HepG2 (cell line): Measurements from ENCODE around the gene YWHAB. TPM values are rescaled to one million over a fixed set of nuclear protein-coding genes. Genes with fewer than 3 reads are reported as not detected.

ENCODE experiments used
- AGO1 ChIP-seq: fragments of 200-400 bp; formaldehyde crosslinking; IDR thresholded peaks from 2 replicates; pipeline ENCODE4 v1.6.1; 2017; ENCODE audit warnings: mild to moderate bottlenecking, low read depth, low read length, moderate library complexity; ENCODE audit not compliant: poor library complexity, severe bottlenecking
- CREM ChIP-seq, 2 experiments: sonication (generic) in 1 of 2; formaldehyde crosslinking in 1 of 2; IDR thresholded peaks; 2 replicates each; pipeline versions ENCODE4 v1.4.0 to v1.6.1; 2016 to 2020; ENCODE audit warnings: antibody characterized with exemption in 1 of 2, mild to moderate bottlenecking in 1 of 2, missing genetic modification reagents in 1 of 2
- GTF3A ChIP-seq: sonication (generic); formaldehyde crosslinking; conservative IDR thresholded peaks from 2 replicates; pipeline ENCODE4 v1.4.0; 2020; ENCODE audit warnings: mild to moderate bottlenecking, missing genetic modification reagents
- IRF2 ChIP-seq: IDR thresholded peaks from 2 replicates; pipeline ENCODE4 v1.6.1; 2018; ENCODE audit warnings: missing genetic modification reagents, missing compliant biosample characterization
- KAT7 ChIP-seq: IDR thresholded peaks from 2 replicates; pipeline ENCODE4 v1.6.1; 2018; ENCODE audit warnings: borderline replicate concordance, missing compliant biosample characterization
- REXO4 ChIP-seq: sonication (generic); formaldehyde crosslinking; IDR thresholded peaks from 2 replicates; pipeline ENCODE4 v1.8.0; 2022; ENCODE audit warnings: missing genetic modification reagents, mild to moderate bottlenecking, borderline replicate concordance
- SALL2 ChIP-seq: sonication (generic); formaldehyde crosslinking; IDR thresholded peaks from 2 replicates; pipeline ENCODE4 v1.8.1; 2023; ENCODE audit warnings: mild to moderate bottlenecking, missing genetic modification reagents, inconsistent platforms
- ZFYVE20 ChIP-seq: sonication (generic); formaldehyde crosslinking; IDR thresholded peaks from 2 replicates; pipeline ENCODE4 v1.8.0; 2023; ENCODE audit warnings: low read depth, mild to moderate bottlenecking, moderate library complexity, missing genetic modification reagents, borderline replicate concordance
- ZKSCAN1 ChIP-seq: fragments of 150-350 bp; IDR thresholded peaks from 2 replicates; pipeline ENCODE4 v1.6.1; 2014; ENCODE audit warnings: low read length
- ZNF530 ChIP-seq: sonication (generic); formaldehyde crosslinking; IDR thresholded peaks from 2 replicates; pipeline ENCODE4 v1.5.0; 2020; ENCODE audit warnings: low read depth, mild to moderate bottlenecking, missing genetic modification reagents
- ZNF570 ChIP-seq: sonication (generic); formaldehyde crosslinking; IDR thresholded peaks from 2 replicates; pipeline ENCODE4 v1.4.0; 2020; ENCODE audit warnings: mild to moderate bottlenecking, missing genetic modification reagents, borderline replicate concordance
- ZNF629 ChIP-seq: sonication (generic); formaldehyde crosslinking; conservative IDR thresholded peaks from 2 replicates; pipeline ENCODE4 v1.5.0; 2020; ENCODE audit warnings: missing genetic modification reagents
- ZNF775 ChIP-seq: sonication (generic); formaldehyde crosslinking; IDR thresholded peaks from 2 replicates; pipeline ENCODE4 v1.4.0; 2020; ENCODE audit warnings: missing genetic modification reagents, mild to moderate bottlenecking, moderate library complexity, borderline replicate concordance
- polyA plus RNA-seq, 8 experiments: library from polyadenylated mRNA; depleted of rRNA in 3 of 8; stranded (reverse) in 7 of 8; unstranded in 1 of 8; fragments of >200 nt; fragmentation: Illumina TruSeq in 4 of 8; extraction: Trizol in 4 of 8; gene quantifications; 2 replicates each; pipeline versions ENCODE4 v1.2.1 to v1.2.3, GENCODE V29; 2011 to 2016; ENCODE audit warnings: low read depth in 4 of 8, missing spikeins in 1 of 8, mixed read lengths in 1 of 8; ENCODE audit not compliant: insufficient read depth in 1 of 8
- total RNA-seq, 5 experiments: library from RNA; depleted of rRNA; stranded (reverse); fragments of >200 nt; fragmentation: Illumina TruSeq; extraction: Trizol; gene quantifications; 2 replicates each; pipeline ENCODE4 v1.2.3, GENCODE V29; 2016; ENCODE audit warnings: low read depth in 1 of 5
- TF ChIP-seq, protein P1 (sequence below), 2 experiments: fragments of 450-650 bp in 1 of 2; sonication (generic) in 1 of 2; formaldehyde crosslinking; IDR thresholded peaks; 2 replicates each; pipeline versions ENCODE4 v1.5.0 to v1.8.0; 2020 to 2022; ENCODE audit warnings: mild to moderate bottlenecking in 1 of 2, missing genetic modification reagents in 1 of 2
- TF ChIP-seq, protein P2 (sequence below): IDR thresholded peaks from 2 replicates; pipeline ENCODE4 v1.6.1; 2016; ENCODE audit warnings: missing compliant biosample characterization, missing genetic modification reagents, borderline replicate concordance
- TF ChIP-seq, protein P3 (sequence below): sonication (generic); formaldehyde crosslinking; conservative IDR thresholded peaks from 2 replicates; pipeline ENCODE4 v1.4.0; 2020; ENCODE audit warnings: mild to moderate bottlenecking, missing genetic modification reagents, moderate library complexity
- TF ChIP-seq, protein P4 (sequence below): IDR thresholded peaks from 2 replicates; pipeline ENCODE4 v1.6.1; 2016; ENCODE audit warnings: low read depth, control low read depth
- TF ChIP-seq, protein P5 (sequence below): sonication (generic); formaldehyde crosslinking; IDR thresholded peaks from 2 replicates; pipeline ENCODE4 v1.5.0; 2020; ENCODE audit warnings: missing genetic modification reagents

YWHAB gene
- total and polyA plus RNA-seq, 2 of the 13 experiments (the other 11 are each of a cell fraction or from before 2014, with no cell fraction given) = 77.2 to 121 TPM

DNA sequence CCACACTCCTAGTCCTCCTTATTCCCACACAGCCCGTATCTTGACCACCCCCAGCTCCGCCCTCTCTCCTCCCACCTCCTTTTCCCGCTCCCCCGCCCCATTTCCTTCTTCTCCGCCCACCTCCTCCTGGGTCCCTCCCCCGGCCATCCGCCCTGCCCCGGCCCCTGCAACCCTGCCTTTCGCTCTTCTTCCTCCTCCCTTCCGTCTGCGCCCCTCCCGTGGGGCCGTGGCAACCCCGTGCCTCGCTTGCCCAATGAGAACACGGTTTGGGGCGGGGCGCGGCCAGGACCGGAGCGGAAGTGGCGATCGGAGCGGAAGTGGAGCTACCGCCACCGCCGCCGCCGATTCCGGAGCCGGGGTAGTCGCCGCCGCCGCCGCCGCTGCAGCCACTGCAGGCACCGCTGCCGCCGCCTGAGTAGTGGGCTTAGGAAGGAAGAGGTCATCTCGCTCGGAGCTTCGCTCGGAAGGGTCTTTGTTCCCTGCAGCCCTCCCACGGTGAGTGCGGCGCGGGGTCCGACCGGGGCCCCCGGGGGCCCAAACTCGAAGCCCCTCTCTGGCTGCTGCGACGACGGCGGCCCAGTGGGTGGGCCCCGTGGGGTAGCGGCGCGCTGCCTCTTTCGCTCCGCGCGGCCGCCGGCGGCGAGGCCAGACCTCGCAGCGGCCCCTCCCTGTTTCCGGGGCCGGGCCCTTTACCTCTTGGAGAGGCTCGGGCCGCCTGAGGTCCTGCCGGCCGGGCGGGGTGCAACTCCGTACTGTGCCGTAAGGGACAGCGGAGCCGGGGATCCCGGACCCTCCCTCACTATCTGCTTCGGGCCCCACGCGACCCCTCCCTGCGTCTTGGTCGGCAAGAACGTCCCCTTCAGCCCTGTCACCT is at the start of gene YWHAB (continued):
- TF ChIP-seq, protein P1, sequence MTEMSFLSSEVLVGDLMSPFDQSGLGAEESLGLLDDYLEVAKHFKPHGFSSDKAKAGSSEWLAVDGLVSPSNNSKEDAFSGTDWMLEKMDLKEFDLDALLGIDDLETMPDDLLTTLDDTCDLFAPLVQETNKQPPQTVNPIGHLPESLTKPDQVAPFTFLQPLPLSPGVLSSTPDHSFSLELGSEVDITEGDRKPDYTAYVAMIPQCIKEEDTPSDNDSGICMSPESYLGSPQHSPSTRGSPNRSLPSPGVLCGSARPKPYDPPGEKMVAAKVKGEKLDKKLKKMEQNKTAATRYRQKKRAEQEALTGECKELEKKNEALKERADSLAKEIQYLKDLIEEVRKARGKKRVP (CRISPR knock-in tag; IDR thresholded peaks at IDR 0.05) = 0 out of 4 replicates have a peak, but pooled peaks of 1 of the 2 experiments have one; percentile 37
- TF ChIP-seq IRF2 = peak; percentile 50
- 0 out of 2 replicates have a peak, but pooled peaks have one; percentile 45 for TF ChIP-seq ZFYVE20 (CRISPR knock-in tag)
- TF ChIP-seq KAT7 (CRISPR knock-in tag) = peak; percentile 98
- TF ChIP-seq REXO4 (CRISPR knock-in tag) = 0 out of 2 replicates have a peak, but pooled peaks have one; percentile 46
- TF ChIP-seq, protein P2, sequence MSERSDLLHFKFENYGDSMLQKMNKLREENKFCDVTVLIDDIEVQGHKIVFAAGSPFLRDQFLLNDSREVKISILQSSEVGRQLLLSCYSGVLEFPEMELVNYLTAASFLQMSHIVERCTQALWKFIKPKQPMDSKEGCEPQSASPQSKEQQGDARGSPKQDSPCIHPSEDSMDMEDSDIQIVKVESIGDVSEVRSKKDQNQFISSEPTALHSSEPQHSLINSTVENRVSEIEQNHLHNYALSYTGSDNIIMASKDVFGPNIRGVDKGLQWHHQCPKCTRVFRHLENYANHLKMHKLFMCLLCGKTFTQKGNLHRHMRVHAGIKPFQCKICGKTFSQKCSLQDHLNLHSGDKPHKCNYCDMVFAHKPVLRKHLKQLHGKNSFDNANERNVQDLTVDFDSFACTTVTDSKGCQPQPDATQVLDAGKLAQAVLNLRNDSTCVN (CRISPR knock-in tag) = no peak; the same call in 1 of the 2 replicates
- TF ChIP-seq, protein P3, sequence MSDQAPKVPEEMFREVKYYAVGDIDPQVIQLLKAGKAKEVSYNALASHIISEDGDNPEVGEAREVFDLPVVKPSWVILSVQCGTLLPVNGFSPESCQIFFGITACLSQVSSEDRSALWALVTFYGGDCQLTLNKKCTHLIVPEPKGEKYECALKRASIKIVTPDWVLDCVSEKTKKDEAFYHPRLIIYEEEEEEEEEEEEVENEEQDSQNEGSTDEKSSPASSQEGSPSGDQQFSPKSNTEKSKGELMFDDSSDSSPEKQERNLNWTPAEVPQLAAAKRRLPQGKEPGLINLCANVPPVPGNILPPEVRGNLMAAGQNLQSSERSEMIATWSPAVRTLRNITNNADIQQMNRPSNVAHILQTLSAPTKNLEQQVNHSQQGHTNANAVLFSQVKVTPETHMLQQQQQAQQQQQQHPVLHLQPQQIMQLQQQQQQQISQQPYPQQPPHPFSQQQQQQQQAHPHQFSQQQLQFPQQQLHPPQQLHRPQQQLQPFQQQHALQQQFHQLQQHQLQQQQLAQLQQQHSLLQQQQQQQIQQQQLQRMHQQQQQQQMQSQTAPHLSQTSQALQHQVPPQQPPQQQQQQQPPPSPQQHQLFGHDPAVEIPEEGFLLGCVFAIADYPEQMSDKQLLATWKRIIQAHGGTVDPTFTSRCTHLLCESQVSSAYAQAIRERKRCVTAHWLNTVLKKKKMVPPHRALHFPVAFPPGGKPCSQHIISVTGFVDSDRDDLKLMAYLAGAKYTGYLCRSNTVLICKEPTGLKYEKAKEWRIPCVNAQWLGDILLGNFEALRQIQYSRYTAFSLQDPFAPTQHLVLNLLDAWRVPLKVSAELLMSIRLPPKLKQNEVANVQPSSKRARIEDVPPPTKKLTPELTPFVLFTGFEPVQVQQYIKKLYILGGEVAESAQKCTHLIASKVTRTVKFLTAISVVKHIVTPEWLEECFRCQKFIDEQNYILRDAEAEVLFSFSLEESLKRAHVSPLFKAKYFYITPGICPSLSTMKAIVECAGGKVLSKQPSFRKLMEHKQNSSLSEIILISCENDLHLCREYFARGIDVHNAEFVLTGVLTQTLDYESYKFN (CRISPR knock-in tag) = peak; percentile 83
- TF ChIP-seq ZNF629 (CRISPR knock-in tag) = no peak
- no peak for TF ChIP-seq GTF3A (CRISPR knock-in tag)
- peak; percentile 66 for TF ChIP-seq SALL2 (CRISPR knock-in tag)
- TF ChIP-seq CREM (IDR thresholded peaks at IDR 0.05) = peak; percentile 67
- TF ChIP-seq CREM (CRISPR knock-in tag; IDR thresholded peaks at IDR 0.05) = no peak
- TF ChIP-seq, protein P4, sequence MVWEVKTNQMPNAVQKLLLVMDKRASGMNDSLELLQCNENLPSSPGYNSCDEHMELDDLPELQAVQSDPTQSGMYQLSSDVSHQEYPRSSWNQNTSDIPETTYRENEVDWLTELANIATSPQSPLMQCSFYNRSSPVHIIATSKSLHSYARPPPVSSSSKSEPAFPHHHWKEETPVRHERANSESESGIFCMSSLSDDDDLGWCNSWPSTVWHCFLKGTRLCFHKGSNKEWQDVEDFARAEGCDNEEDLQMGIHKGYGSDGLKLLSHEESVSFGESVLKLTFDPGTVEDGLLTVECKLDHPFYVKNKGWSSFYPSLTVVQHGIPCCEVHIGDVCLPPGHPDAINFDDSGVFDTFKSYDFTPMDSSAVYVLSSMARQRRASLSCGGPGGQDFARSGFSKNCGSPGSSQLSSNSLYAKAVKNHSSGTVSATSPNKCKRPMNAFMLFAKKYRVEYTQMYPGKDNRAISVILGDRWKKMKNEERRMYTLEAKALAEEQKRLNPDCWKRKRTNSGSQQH (CRISPR knock-in tag) = no peak
- TF ChIP-seq ZNF775 (CRISPR knock-in tag) = no peak
- TF ChIP-seq ZNF530 (CRISPR knock-in tag) = no peak
- TF ChIP-seq, protein P5, sequence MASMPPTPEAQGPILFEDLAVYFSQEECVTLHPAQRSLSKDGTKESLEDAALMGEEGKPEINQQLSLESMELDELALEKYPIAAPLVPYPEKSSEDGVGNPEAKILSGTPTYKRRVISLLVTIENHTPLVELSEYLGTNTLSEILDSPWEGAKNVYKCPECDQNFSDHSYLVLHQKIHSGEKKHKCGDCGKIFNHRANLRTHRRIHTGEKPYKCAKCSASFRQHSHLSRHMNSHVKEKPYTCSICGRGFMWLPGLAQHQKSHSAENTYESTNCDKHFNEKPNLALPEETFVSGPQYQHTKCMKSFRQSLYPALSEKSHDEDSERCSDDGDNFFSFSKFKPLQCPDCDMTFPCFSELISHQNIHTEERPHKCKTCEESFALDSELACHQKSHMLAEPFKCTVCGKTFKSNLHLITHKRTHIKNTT (CRISPR knock-in tag) = 0 out of 2 replicates have a peak, but pooled peaks have one; percentile 47
- no peak for TF ChIP-seq ZKSCAN1
- TF ChIP-seq AGO1 = peak; percentile 77
- no peak for TF ChIP-seq ZNF570 (CRISPR knock-in tag)
